HG03457 (cell line): ENCODE measurements around the gene TCF7.

ENCODE experiments used
- ATAC-seq: cut with Tn5 transposase; IDR thresholded peaks from one replicate; pipeline ENCODE4 v1.9.1; 2021; ENCODE audit warnings: moderate number of reproducible peaks; ENCODE audit not compliant: unreplicated experiment

The TCF7 gene

GRCh38 chr5:134088994-134089560 lies 25.4 kb upstream of the TCF7 start:
- ATAC-seq: no peak

GRCh38 chr5:134090522-134090921 lies 24.0 kb upstream of the TCF7 start:
- ATAC-seq: no peak

- no peak for ATAC-seq
Measured at GRCh38 chr5:134091626-134092121, 22.8 kb upstream of the TCF7 start.

GRCh38 chr5:134092875-134093274 lies 21.6 kb upstream of the TCF7 start:
- no peak for ATAC-seq

- no peak for ATAC-seq
Measured at GRCh38 chr5:134093351-134093750, 21.1 kb upstream of the TCF7 start.

- ATAC-seq: no peak
Measured at GRCh38 chr5:134095293-134095692, 19.2 kb upstream of the TCF7 start.

GRCh38 chr5:134095887-134096589 lies 18.4 kb upstream of the TCF7 start:
- ATAC-seq: no peak

GRCh38 chr5:134097211-134097749 lies 17.2 kb upstream of the TCF7 start:
- ATAC-seq: no peak

GRCh38 chr5:134098690-134099089 lies 15.8 kb upstream of the TCF7 start:
- no peak for ATAC-seq

- ATAC-seq: no peak
Measured at GRCh38 chr5:134099288-134099872, 15.1 kb upstream of the TCF7 start.

GRCh38 chr5:134099939-134100282 lies 14.6 kb upstream of the TCF7 start:
- no peak for ATAC-seq

GRCh38 chr5:134100283-134101091 lies 14.0 kb upstream of the TCF7 start:
- peak; percentile 83 for ATAC-seq

- ATAC-seq: no peak
Measured at GRCh38 chr5:134101686-134102439, 12.6 kb upstream of the TCF7 start.

GRCh38 chr5:134103397-134103796 lies 11.1 kb upstream of the TCF7 start:
- ATAC-seq: no peak

GRCh38 chr5:134103998-134104654 lies 10.4 kb upstream of the TCF7 start:
- ATAC-seq: no peak

GRCh38 chr5:134106991-134107701 lies 7.3 kb upstream of the TCF7 start:
- no peak for ATAC-seq

- no peak for ATAC-seq
Measured at GRCh38 chr5:134107779-134108178, 6.7 kb upstream of the TCF7 start.

GRCh38 chr5:134110382-134110781 lies 4.1 kb upstream of the TCF7 start:
- ATAC-seq: no peak
